ENCODE results near the gene PTPRN2. TPM values are rescaled to one million over a fixed set of nuclear protein-coding genes. Genes with fewer than 3 reads are reported as not detected.
"Not testable (repeated sequence)": the region's sequence is repeated elsewhere in the genome, so short reads cannot be mapped to it uniquely, and the experiment has no call there.

The PTPRN2 gene
- total and polyA plus RNA-seq, 2 donors: 1.7 to 1.9 TPM

DNA sequence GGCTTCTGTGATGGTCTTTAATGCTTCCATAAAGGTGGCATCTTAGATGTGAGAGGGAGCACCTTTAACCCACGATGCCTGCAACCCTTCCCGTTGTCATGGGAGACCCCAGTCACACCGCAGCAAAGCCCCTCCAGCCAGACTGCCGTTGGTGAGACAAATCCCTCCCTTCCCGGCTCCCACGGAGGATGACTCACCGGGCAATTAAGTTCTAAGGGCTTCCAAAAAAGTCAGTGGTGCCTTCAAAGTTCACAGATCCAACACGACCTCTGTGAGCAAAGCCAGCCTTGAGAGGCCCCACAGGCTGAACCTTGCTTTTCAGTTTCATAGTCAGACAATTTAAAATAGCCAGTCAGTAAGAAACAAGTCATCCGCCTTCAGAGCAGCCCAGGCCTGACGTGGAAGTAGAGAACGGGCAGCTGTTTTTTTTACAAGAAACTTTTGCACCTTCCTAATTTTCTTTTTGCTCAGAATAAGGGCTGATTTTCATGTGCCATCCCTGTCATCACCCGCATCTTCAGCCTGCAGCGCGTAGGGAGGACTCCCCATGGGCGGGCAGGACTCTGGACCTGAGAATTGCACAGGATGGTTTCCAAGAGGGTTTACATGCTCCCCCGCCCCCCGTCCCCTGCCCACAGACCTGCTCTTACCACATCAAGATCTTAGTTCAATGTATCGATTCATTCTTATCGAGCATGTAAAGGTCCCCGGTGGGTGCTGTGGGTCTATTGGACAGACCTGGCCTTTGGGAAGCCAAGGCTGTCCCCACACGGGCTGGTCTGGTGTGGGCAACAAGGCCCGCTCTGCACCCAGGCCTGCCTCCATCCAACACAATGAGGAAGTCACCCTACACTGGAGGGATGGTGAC, 916.9 kb downstream of the PTPRN2 start:
- WGBS: 87% methylated on average over 22 of the region's 22 CpGs
- H3K27ac ChIP-seq (ENCODE audit: low read depth in 1 of 2, low read length in 1 of 2): peak overlapping the region in 1 of 2 donors; percentile 97
- H3K27me3 ChIP-seq (ENCODE audit: control insufficient read depth in 2 of 2, insufficient read depth in 1 of 2, low read length in 1 of 2): peaks cover 0 to 28% of the 10 kb centered on the region in 2 donors
- DNase-seq (ENCODE audit: low read depth in 6 of 9, low spot score in 9 of 9): peak in 1 of 9 donors; percentile 41
- H3K9me3 ChIP-seq (ENCODE audit: control insufficient read depth in 2 of 2, insufficient read depth in 1 of 2, low read length in 1 of 2): no peaks in the 10 kb centered on the region
- no peaks in the 10 kb centered on the region for H3K36me3 ChIP-seq (ENCODE audit: control insufficient read depth in 2 of 2, insufficient read depth in 2 of 2, low read length in 1 of 2)
- peaks cover 34 to 73% of the 10 kb centered on the region in 2 donors for H3K4me1 ChIP-seq (ENCODE audit: control insufficient read depth in 2 of 2, insufficient read depth in 2 of 2, low read length in 2 of 2)
- no peak overlapping the region for H3K4me3 ChIP-seq (ENCODE audit: low read length in 2 of 2)

GRCh38 chr7:157669768-157670351, 917.8 kb downstream of the PTPRN2 start:
- H3K4me3 ChIP-seq (ENCODE audit: low read length in 2 of 2): peak overlapping the region; percentile 17 to 21
- peak overlapping the region; percentile 67 to 97 for H3K27ac ChIP-seq (ENCODE audit: low read depth in 1 of 2, low read length in 1 of 2)
- no peaks in the 10 kb centered on the region for H3K36me3 ChIP-seq (ENCODE audit: control insufficient read depth in 2 of 2, insufficient read depth in 2 of 2, low read length in 1 of 2)
- H3K27me3 ChIP-seq (ENCODE audit: control insufficient read depth in 2 of 2, insufficient read depth in 1 of 2, low read length in 1 of 2): peaks cover 0 to 24% of the 10 kb centered on the region in 2 donors
- DNase-seq (ENCODE audit: low read depth in 6 of 9, low spot score in 9 of 9): peak in 5 of 9 donors; percentile 30 to 87 (median 70)
- WGBS: 34% methylated on average over 33 of the region's 33 CpGs
- no peaks in the 10 kb centered on the region for H3K9me3 ChIP-seq (ENCODE audit: control insufficient read depth in 2 of 2, insufficient read depth in 1 of 2, low read length in 1 of 2)
- peaks cover 34 to 69% of the 10 kb centered on the region in 2 donors for H3K4me1 ChIP-seq (ENCODE audit: control insufficient read depth in 2 of 2, insufficient read depth in 2 of 2, low read length in 2 of 2)

DNA sequence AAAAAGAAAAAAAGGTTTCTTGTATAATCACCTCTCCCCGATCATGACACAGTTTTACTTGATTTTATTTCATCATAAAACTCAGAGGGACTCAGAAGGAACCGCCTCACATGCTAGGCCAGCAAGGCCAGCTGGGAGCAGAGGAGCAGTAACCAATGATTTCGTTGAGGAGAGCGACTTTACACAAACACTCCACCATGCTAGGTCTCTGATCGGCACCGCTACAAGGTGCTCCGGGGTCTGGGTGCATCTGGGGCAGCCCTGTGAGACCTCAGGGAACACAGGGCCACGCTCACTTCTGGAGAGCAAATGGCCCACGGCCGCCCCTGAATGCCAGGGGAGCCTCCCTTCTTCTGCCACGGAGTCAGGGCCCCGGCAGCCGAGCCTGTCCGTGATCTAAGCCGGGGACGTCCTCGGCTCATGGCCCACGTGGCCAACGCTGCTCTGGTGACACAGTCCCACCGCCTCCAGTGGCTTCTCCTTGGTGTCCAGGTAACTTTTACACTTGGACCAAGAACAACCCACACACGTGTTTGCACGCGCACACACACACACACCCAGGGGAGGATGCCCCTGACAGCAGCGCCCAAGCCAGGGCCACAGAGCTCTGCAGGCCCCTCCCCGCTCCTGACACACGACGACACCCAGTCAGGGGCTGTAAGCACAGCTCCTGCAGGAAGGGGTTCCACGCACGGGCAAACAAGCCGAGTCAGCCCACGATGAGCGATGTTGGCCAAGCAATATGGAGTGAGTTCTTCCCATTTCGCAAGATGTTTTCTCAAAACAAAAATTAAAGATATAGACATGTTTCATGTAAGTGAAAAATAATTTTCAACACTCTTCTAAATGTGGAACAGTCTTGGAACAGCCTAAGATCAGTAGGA, 918.5 kb downstream of the PTPRN2 start:
- 70% methylated on average over 33 of the region's 33 CpGs for WGBS
- Histone ChIP-seq H3K27me3 (ENCODE audit: control insufficient read depth in 2 of 2, insufficient read depth in 1 of 2, low read length in 1 of 2) (peaks cover 0 to 18% of the 10 kb centered on the region in 2 donors), H3K36me3 (ENCODE audit: control insufficient read depth in 2 of 2, insufficient read depth in 2 of 2, low read length in 1 of 2) (no peaks in the 10 kb centered on the region), H3K9me3 (ENCODE audit: control insufficient read depth in 2 of 2, insufficient read depth in 1 of 2, low read length in 1 of 2) (no peaks in the 10 kb centered on the region), H3K4me3 (ENCODE audit: low read length in 2 of 2) (no peak overlapping the region), H3K4me1 (ENCODE audit: control insufficient read depth in 2 of 2, insufficient read depth in 2 of 2, low read length in 2 of 2) (peaks cover 34 to 67% of the 10 kb centered on the region in 2 donors), H3K27ac (ENCODE audit: low read depth in 1 of 2, low read length in 1 of 2) (peak overlapping the region; percentile 80 to 97)
- DNase-seq (ENCODE audit: low read depth in 6 of 9, low spot score in 9 of 9): peak in 2 of 9 donors; percentile 50 to 58

DNA sequence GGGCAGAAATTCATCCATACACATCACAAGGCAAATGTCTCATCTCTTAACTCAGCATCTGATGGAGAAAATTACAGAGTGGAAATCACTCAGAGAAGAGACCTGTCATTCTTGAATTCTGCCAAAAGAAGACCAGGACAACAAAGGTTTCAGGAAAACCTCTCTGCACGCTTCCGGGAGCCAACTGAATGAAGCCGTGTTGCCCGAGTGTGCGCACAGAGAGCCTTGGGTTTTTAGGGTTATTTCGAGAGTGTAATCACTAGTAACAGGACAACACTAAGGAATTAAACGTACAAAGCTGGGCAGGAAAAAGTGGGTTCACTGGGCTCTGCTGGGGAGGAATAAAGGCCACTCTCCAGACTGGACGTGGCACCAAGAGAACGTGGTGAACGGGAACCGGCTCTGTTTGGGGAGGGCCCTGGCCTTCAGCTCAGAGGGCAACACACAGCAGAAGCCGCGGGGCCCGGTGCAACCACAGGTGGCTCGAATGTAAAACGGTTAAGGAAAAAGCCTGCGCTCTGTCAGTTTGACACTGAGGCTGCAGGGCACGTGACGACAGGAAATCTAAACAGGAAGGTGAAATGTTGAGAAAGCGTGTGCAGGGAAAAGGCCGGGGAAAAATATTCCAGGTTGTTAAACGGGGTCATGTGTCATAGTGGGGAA, 919.3 kb downstream of the PTPRN2 start:
- DNase-seq (ENCODE audit: low read depth in 6 of 9, low spot score in 9 of 9): peak in 7 of 9 donors; percentile 70 to 91 (median 79)
- WGBS: 18% methylated on average over 22 of the region's 22 CpGs
- peaks cover 34 to 60% of the 10 kb centered on the region in 2 donors for H3K4me1 ChIP-seq (ENCODE audit: control insufficient read depth in 2 of 2, insufficient read depth in 2 of 2, low read length in 2 of 2)
- H3K27ac ChIP-seq (ENCODE audit: low read depth in 1 of 2, low read length in 1 of 2): peak overlapping the region; percentile 80 to 97
- peaks cover 0 to 16% of the 10 kb centered on the region in 2 donors for H3K27me3 ChIP-seq (ENCODE audit: control insufficient read depth in 2 of 2, insufficient read depth in 1 of 2, low read length in 1 of 2)
- no peak overlapping the region for H3K4me3 ChIP-seq (ENCODE audit: low read length in 2 of 2)
- no peaks in the 10 kb centered on the region for H3K9me3 ChIP-seq (ENCODE audit: control insufficient read depth in 2 of 2, insufficient read depth in 1 of 2, low read length in 1 of 2)
- no peaks in the 10 kb centered on the region for H3K36me3 ChIP-seq (ENCODE audit: control insufficient read depth in 2 of 2, insufficient read depth in 2 of 2, low read length in 1 of 2)

GRCh38 chr7:157667731-157668130, 919.9 kb downstream of the PTPRN2 start:
- H3K27me3 ChIP-seq (ENCODE audit: control insufficient read depth in 2 of 2, insufficient read depth in 1 of 2, low read length in 1 of 2): peaks cover 0 to 16% of the 10 kb centered on the region in 2 donors
- H3K4me1 ChIP-seq (ENCODE audit: control insufficient read depth in 2 of 2, insufficient read depth in 2 of 2, low read length in 2 of 2): peaks cover 34 to 56% of the 10 kb centered on the region in 2 donors
- DNase-seq (ENCODE audit: low read depth in 6 of 9, low spot score in 9 of 9): no peak
- H3K9me3 ChIP-seq (ENCODE audit: control insufficient read depth in 2 of 2, insufficient read depth in 1 of 2, low read length in 1 of 2): no peaks in the 10 kb centered on the region
- 96% methylated on average over 19 of the region's 19 CpGs for WGBS
- H3K36me3 ChIP-seq (ENCODE audit: control insufficient read depth in 2 of 2, insufficient read depth in 2 of 2, low read length in 1 of 2): no peaks in the 10 kb centered on the region
- peak overlapping the region; percentile 22 to 97 for H3K27ac ChIP-seq (ENCODE audit: low read depth in 1 of 2, low read length in 1 of 2)
- no peak overlapping the region for H3K4me3 ChIP-seq (ENCODE audit: low read length in 2 of 2)

- WGBS: 93% methylated on average over 12 of the region's 12 CpGs
- no peaks in the 10 kb centered on the region for H3K36me3 ChIP-seq (ENCODE audit: control insufficient read depth in 2 of 2, insufficient read depth in 2 of 2, low read length in 1 of 2)
- no peak overlapping the region for H3K4me3 ChIP-seq (ENCODE audit: low read length in 2 of 2)
- peaks cover 34 to 56% of the 10 kb centered on the region in 2 donors for H3K4me1 ChIP-seq (ENCODE audit: control insufficient read depth in 2 of 2, insufficient read depth in 2 of 2, low read length in 2 of 2)
- peak overlapping the region in 1 of 2 donors; percentile 97 for H3K27ac ChIP-seq (ENCODE audit: low read depth in 1 of 2, low read length in 1 of 2)
- DNase-seq (ENCODE audit: low read depth in 6 of 9, low spot score in 9 of 9): no peak
- H3K27me3 ChIP-seq (ENCODE audit: control insufficient read depth in 2 of 2, insufficient read depth in 1 of 2, low read length in 1 of 2): peaks cover 0 to 16% of the 10 kb centered on the region in 2 donors
- no peaks in the 10 kb centered on the region for H3K9me3 ChIP-seq (ENCODE audit: control insufficient read depth in 2 of 2, insufficient read depth in 1 of 2, low read length in 1 of 2)
These were observed 920.4 kb downstream of the PTPRN2 start for GRCh38 chr7:157667261-157667660.

DNA sequence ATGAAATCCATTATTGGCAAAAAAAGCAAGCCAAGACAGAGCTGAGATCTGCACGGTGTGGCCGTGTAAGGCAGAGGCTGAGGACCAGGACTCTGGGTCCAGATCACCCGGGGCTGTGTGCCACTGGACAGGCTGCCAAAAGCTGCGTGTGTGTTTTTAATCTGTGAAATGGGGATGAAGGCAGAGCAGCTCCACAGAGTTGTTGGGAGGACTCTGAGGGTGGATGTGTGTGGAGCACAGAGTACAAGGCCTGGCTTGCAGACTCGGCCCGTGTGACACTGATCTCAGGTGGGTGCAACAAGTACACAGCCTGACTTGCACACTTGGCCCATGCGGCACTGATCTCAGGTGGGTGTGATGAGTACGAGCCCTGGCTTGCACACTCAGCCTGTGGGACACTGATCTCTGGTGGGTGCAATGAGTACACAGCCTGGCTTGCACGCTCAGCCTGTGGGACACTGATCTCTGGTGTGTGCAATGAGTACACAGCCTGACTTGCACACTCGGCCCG, 921.0 kb downstream of the PTPRN2 start:
- Histone ChIP-seq H3K27me3 (ENCODE audit: control insufficient read depth in 2 of 2, insufficient read depth in 1 of 2, low read length in 1 of 2) (peaks cover 0 to 14% of the 10 kb centered on the region in 2 donors), H3K27ac (ENCODE audit: low read depth in 1 of 2, low read length in 1 of 2) (no peak overlapping the region), H3K4me1 (ENCODE audit: control insufficient read depth in 2 of 2, insufficient read depth in 2 of 2, low read length in 2 of 2) (peaks cover 34 to 51% of the 10 kb centered on the region in 2 donors), H3K9me3 (ENCODE audit: control insufficient read depth in 2 of 2, insufficient read depth in 1 of 2, low read length in 1 of 2) (no peaks in the 10 kb centered on the region), H3K36me3 (ENCODE audit: control insufficient read depth in 2 of 2, insufficient read depth in 2 of 2, low read length in 1 of 2) (no peaks in the 10 kb centered on the region), H3K4me3 (ENCODE audit: low read length in 2 of 2) (no peak overlapping the region)
- 97% methylated on average over 11 of the region's 11 CpGs for WGBS
- DNase-seq (ENCODE audit: low read depth in 6 of 9, low spot score in 9 of 9): no peak

DNA sequence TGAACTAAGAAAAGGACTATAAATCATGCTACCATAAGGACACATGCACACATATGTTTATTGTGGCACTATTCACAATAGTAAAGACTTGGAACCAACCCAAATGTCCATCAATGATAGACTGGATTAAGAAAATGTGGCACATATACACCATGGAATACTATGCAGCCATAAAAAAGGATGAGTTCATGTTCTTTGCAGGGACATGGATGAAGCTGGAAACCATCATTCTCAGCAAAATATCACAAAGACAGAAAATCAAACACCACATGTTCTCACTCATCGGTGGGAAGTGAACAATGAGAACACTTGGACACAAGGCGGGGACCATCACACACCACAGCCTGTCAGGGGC, 922.0 kb downstream of the PTPRN2 start:
- 96% methylated on average over 2 of the region's 2 CpGs for WGBS
- H3K36me3 ChIP-seq (ENCODE audit: control insufficient read depth in 2 of 2, insufficient read depth in 2 of 2, low read length in 1 of 2); H3K4me3 ChIP-seq (ENCODE audit: low read length in 2 of 2); H3K27ac ChIP-seq (ENCODE audit: low read depth in 1 of 2, low read length in 1 of 2); H3K9me3 ChIP-seq (ENCODE audit: control insufficient read depth in 2 of 2, insufficient read depth in 1 of 2, low read length in 1 of 2); DNase-seq (ENCODE audit: low read depth in 6 of 9, low spot score in 9 of 9): not testable (repeated sequence)
- peaks cover 0 to 10% of the 10 kb centered on the region in 2 donors for H3K27me3 ChIP-seq (ENCODE audit: control insufficient read depth in 2 of 2, insufficient read depth in 1 of 2, low read length in 1 of 2)
- peaks cover 29 to 46% of the 10 kb centered on the region in 2 donors for H3K4me1 ChIP-seq (ENCODE audit: control insufficient read depth in 2 of 2, insufficient read depth in 2 of 2, low read length in 2 of 2)

Measured in thymus (tissue), 11 donors.